AG09309 (cell line): Measurements from ENCODE around the gene ACTRT2.

ENCODE experiments used
- DNase-seq: peaks from one replicate; pipeline ENCODE4 v3.0.0-alpha.2; 2010; ENCODE audit warnings: low read depth
- H3K4me3 ChIP-seq: 2 replicates; pipeline ENCODE4 v1.5.1; 2011; ENCODE audit warnings: mild to moderate bottlenecking, low read depth, low read length, moderate library complexity; ENCODE audit not compliant: control insufficient read depth
- TF ChIP-seq, protein P1 (sequence below): IDR thresholded peaks from 2 replicates; pipeline ENCODE4 v1.5.1; 2011; ENCODE audit warnings: mild to moderate bottlenecking, low read depth, low read length, inconsistent platforms; ENCODE audit not compliant: insufficient read depth, control insufficient read depth; ENCODE audit errors: missing control alignments

Gene ACTRT2

DNA sequence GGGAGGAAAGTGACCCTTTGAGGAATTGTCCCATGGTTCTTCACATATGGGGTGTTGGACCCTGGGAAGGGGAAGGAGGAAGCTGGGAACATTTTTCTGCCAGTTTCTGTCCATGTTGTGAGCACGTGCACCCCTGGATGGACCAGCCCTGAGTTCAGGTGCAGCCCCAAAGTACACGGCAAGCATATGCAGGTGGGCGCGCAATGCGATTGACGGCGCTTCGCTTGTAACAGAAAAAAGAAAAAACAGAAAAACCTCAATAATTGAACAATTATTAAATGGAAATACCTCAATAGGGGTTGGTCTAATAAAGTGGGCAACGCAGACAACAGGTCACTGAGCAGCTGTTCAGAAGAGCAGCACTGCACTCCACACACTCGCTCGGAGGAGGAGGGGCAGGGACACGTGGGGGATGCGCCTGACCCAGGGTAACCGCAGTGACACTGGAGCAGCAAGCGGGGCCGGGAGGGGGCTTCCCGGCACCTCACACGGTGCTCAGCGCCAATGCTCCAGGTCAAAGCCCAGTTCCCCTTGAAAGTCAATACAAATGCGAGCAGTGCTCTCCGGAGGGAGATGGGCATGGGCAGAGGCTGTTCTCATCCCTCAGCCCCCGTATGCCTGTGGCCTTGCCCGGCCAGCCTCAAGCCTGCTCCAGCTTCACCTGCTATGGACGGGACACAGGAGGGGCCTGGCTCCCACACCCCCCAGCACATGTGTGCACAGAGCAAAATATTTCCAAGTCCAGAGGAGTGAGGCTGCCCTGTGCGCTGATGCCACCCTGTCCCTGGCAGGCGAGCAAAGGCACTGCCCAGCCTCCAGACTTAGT, 6.6 kb upstream of the ACTRT2 start:
- no peak overlapping the region for H3K4me3 ChIP-seq
- TF ChIP-seq, protein P1, sequence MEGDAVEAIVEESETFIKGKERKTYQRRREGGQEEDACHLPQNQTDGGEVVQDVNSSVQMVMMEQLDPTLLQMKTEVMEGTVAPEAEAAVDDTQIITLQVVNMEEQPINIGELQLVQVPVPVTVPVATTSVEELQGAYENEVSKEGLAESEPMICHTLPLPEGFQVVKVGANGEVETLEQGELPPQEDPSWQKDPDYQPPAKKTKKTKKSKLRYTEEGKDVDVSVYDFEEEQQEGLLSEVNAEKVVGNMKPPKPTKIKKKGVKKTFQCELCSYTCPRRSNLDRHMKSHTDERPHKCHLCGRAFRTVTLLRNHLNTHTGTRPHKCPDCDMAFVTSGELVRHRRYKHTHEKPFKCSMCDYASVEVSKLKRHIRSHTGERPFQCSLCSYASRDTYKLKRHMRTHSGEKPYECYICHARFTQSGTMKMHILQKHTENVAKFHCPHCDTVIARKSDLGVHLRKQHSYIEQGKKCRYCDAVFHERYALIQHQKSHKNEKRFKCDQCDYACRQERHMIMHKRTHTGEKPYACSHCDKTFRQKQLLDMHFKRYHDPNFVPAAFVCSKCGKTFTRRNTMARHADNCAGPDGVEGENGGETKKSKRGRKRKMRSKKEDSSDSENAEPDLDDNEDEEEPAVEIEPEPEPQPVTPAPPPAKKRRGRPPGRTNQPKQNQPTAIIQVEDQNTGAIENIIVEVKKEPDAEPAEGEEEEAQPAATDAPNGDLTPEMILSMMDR, result no peak
- no peak for DNase-seq

DNA sequence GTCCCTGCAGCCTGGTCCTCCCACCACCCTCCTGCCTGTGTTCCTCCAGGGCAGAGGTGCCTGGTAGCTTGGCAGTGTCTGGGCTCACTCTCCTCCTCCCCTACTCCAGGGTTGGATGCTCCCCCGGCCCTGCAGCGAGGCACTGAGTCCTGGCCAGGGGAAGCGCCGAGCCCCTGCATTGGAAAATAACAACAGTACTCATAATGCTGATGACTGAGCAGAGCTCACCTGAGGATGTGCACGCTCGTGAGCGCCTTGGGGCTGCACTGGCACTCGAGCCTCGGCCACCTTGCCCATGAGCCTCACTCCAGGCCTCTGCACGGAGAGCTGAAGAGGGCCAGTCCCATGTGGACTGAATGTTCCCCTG, 6.0 kb upstream of the ACTRT2 start:
- no peak for DNase-seq
- H3K4me3 ChIP-seq, result no peak overlapping the region
- TF ChIP-seq, protein P1, result no peak

DNA sequence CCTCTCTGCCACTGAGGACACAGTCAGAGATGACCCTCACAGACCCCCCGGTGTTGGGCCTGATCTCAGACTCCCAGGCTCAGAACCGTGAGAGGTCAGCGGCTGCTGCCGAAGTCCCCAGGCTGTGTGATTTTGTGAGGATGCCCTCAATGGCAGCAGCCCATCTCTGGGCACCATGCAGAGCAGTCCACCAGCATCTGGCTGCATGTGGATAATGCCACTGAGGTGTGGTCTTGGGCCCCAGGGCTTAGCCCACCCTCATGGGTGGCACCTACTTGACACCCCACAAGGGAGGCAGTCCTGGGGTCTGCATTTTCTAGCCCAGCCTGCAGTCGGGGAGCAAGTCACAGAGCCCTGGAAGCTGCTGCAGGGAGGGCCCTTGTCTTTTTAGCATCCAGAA, 5.5 kb upstream of the ACTRT2 start:
- TF ChIP-seq, protein P1, result no peak
- no peak overlapping the region for H3K4me3 ChIP-seq
- no peak for DNase-seq

DNA sequence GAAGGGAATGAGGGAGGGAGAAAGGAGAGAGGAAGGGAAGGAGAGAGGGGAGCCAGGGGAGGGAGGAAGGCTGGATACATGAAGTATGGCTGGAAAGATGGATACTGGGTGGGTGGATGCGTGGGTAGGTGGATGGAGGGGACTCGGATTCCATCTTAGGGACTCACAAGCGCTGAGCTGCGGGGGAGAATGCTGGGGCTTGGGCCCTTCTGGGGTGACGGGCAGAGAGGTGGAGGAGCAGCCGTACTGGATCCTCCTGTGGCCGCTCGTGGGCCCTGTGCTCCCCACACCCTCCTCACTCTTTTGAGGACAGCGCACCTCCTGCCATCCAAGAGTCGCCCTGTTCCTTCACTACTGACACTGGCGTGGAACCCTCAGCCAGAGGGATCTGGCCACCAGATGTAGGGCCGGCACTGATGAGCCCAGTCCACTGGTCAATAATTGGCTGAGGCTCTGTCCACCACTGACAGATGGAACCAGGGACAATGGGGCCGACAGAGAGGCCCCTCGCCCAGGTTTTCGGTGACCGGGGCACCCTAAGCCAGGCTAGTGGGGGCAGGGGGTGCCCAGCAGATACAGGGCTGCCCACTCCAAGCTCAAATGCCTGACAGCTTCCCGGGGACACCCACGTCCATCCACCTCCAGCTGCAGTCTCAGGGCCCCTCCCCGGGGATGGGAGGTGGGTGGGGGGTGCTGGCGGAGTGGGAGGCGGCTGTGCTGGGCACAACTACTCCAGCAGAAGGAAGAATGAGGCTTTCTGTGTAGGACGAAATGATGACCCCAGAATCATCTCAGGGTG, 4.4 kb upstream of the ACTRT2 start:
- TF ChIP-seq, protein P1, result no peak
- H3K4me3 ChIP-seq, result no peak overlapping the region
- no peak for DNase-seq

DNA sequence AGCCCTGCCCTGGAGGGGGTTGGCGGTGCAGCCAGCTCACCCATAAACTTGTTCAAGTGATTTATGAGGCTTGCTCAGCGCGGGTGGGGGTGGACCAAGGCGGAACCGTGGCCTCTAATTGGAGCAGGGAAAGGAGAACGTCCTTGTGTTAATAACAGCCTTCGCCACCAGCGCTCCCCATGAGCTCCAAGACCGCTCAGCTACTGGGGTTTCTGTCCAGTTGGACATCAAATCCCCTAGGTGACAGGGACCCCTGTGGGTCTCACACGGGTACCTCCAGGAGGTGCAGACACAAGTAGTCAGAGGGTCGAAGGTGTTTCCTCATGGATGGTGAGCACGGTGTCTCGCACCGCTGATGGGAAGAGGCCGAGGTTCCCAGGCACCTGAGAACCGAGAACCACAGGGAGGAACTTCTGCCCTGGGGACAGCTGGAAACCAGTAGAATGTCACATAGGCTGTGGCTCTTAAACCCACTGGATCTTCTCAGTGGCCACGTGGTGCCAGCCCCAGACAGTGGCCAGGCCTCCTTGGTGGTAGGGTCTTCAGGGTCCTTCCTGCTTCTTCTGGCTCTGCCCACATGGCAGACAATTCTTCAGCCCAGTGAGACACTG, 3.7 kb upstream of the ACTRT2 start:
- no peak overlapping the region for H3K4me3 ChIP-seq
- TF ChIP-seq, protein P1, result no peak

DNA sequence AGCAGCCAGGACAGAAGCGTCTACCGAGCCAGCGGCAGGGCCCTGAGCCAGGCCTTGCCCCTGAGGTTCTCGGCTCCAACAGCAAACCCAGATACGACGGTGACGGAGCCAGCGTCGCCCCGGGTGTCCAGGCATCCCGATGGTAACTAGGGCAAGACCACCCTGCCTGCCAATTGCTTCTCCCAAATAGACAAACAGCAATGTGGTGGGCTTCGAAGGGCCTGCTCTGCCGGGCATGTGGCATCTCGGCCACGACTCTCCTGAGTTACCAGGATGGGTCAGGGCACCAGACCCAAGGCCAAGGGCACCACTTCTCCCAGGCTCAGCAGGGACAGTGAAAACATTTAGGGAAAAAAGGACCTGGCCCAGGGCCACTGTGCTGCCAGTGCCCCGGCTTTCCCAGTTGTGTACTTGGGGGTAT, 3.2 kb upstream of the ACTRT2 start:
- H3K4me3 ChIP-seq, result no peak overlapping the region
- DNase-seq, result no peak
- TF ChIP-seq, protein P1, result no peak

More for the DNA sequence above, 3.7 kb upstream of the ACTRT2 start:
- no peak for DNase-seq
